Keratinocyte (primary cell): Measurements from ENCODE around the gene APPL2.

Source experiments
- EZH2 ChIP-seq: IDR thresholded peaks from one replicate; pipeline ENCODE4 v1.6.1; 2012; ENCODE audit warnings: inconsistent platforms, mild to moderate bottlenecking, low read length, moderate library complexity
- TF ChIP-seq, protein P1 (sequence below), 3 experiments: IDR thresholded peaks in 1 of 3; conservative IDR thresholded peaks in 1 of 3; optimal IDR thresholded peaks in 1 of 3; 2 replicates in 2 of 3; 3 replicates in 1 of 3; pipeline versions ENCODE3 to v1.5.1; 2011; ENCODE audit warnings: low read length in 3 of 3, mild to moderate bottlenecking in 3 of 3, moderate library complexity in 2 of 3, control low read depth in 1 of 3, inconsistent platforms in 1 of 3; ENCODE audit not compliant: insufficient read depth in 2 of 3; ENCODE audit errors: extremely low read depth in 1 of 3

DNA sequence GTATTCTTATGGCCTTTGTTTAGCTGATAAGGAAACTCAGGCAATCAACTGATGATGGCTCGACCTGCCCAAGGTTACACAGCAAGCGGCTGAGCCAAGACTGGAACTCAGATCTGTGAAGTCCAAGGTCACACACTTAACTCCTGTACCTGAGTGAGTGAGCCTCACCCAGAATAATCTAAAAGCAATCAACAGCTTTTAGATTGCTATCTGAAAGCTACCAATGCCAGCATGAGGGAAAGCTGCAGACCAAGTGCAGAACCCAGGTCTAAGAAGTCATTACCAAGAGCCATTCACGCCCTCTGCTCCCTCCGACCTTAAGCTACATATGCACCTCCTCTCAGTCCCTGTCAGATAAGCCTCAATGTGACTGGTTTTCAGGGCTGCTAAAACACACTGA, 12.1 kb downstream of the APPL2 start:
- no peak for TF ChIP-seq EZH2
- TF ChIP-seq, protein P1, sequence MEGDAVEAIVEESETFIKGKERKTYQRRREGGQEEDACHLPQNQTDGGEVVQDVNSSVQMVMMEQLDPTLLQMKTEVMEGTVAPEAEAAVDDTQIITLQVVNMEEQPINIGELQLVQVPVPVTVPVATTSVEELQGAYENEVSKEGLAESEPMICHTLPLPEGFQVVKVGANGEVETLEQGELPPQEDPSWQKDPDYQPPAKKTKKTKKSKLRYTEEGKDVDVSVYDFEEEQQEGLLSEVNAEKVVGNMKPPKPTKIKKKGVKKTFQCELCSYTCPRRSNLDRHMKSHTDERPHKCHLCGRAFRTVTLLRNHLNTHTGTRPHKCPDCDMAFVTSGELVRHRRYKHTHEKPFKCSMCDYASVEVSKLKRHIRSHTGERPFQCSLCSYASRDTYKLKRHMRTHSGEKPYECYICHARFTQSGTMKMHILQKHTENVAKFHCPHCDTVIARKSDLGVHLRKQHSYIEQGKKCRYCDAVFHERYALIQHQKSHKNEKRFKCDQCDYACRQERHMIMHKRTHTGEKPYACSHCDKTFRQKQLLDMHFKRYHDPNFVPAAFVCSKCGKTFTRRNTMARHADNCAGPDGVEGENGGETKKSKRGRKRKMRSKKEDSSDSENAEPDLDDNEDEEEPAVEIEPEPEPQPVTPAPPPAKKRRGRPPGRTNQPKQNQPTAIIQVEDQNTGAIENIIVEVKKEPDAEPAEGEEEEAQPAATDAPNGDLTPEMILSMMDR (optimal IDR thresholded peaks at IDR 0.05 in 1 of 3, IDR thresholded peaks at IDR 0.05 in 1 of 3, conservative IDR thresholded peaks at IDR 0.05 in 1 of 3; ENCODE audit: extremely low read depth in 1 of 3, insufficient read depth in 2 of 3, low read length in 3 of 3), result no peak
